ENCODE results near the gene MYLK. TPM values are rescaled to one million over a fixed set of nuclear protein-coding genes. Genes with fewer than 3 reads are reported as not detected.
A peak's percentile ranks its signal among the peaks of the same experiment; 100 is the strongest.

MYLK gene
- total RNA-seq, 2 experiments from 2014 or later: 0.06 to 0.15 TPM

- Mint-ChIP-seq H3K36me3 (ENCODE audit: low read depth) (no peaks in the 10 kb centered on the region), H3K4me1 (peaks cover 1% of the 10 kb centered on the region), H3K4me3 (no peak overlapping the region), H3K9me3 (no peaks in the 10 kb centered on the region), H3K27ac (no peak overlapping the region), H3K27me3 (no peaks in the 10 kb centered on the region)
- POLR2A ChIA-PET: no interaction called here
- CTCF ChIA-PET: no interaction called here
- DNase-seq: no peak
Measured at GRCh38 chr3:123632161-123632655, 251.9 kb downstream of the MYLK start.

DNA sequence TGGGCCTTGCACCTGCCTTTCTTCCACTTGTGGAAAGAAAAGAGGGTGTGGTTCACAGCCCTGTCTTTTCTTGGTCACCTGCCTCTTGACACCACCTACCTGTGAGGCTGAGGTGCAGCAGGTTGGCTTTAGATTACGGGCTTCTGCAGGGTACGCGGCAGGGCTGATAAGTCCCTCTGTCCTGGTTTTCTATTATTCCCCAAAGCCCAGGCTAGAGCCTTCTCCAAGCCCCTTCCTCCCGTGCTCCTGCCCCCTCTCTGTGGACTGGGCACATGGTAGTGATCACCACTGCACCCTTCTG, 254.4 kb downstream of the MYLK start:
- ChIA-PET CTCF (no interaction called here), POLR2A (no interaction called here)
- no peaks in the 10 kb centered on the region for H3K27me3 Mint-ChIP-seq
- DNase-seq: no peak
- no peaks in the 10 kb centered on the region for H3K9me3 Mint-ChIP-seq
- peaks cover 1% of the 10 kb centered on the region for H3K4me1 Mint-ChIP-seq
- no peak overlapping the region for H3K27ac Mint-ChIP-seq
- no peak overlapping the region for H3K4me3 Mint-ChIP-seq
- H3K36me3 Mint-ChIP-seq (ENCODE audit: low read depth): no peaks in the 10 kb centered on the region

DNA sequence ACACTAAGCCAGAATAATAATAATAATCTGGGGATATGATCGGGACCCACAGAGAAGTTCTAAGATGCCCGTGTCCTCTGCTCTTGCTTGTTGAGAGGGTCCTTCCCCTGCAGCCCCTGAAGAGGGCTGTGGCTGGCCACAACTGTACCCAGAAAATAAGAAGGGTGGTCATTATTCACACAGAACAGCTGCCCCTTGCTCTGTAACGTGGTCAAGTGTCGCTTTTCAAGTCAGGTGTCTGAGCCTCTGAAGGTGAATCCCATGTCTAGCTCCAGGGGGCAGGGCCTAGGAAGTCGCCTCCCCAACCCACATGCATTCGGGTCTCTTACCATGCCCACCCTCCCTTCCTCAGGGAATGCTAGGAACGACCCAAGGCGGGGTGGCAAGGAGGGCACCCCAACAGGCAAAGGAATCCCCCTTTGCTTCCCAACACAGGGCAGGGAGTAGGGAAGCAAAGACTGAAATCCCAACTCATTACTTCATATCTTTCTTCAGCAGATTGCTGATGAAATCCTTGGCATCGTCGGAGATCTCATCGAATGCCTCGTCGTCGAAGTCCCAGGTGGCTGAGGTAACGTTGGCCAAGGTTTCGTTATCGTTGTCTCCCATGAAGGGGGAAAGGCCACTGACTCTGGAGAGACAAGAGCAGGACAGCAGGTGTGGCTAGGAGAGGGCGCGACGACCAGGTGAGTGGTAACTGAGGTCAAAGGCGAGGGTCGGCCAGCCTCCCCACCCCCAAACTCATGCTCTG, 255.0 kb downstream of the MYLK start:
- Mint-ChIP-seq H3K36me3 (ENCODE audit: low read depth) (no peaks in the 10 kb centered on the region), H3K27ac (no peak overlapping the region), H3K4me1 (no peaks in the 10 kb centered on the region), H3K27me3 (no peaks in the 10 kb centered on the region), H3K9me3 (no peaks in the 10 kb centered on the region), H3K4me3 (no peak overlapping the region)
- CTCF ChIA-PET: no interaction called here
- POLR2A ChIA-PET: no interaction called here
- DNase-seq: no peak

- CTCF ChIA-PET: no interaction called here
- Mint-ChIP-seq H3K4me3 (no peak overlapping the region), H3K36me3 (ENCODE audit: low read depth) (no peaks in the 10 kb centered on the region), H3K27ac (peak overlapping the region; percentile 46), H3K27me3 (no peaks in the 10 kb centered on the region), H3K4me1 (no peaks in the 10 kb centered on the region), H3K9me3 (no peaks in the 10 kb centered on the region)
- POLR2A ChIA-PET: no interaction called here
- DNase-seq: no peak
Measured at GRCh38 chr3:123627673-123628670, 256.2 kb downstream of the MYLK start.

- Mint-ChIP-seq H3K4me3 (no peak overlapping the region), H3K27ac (no peak overlapping the region), H3K27me3 (no peaks in the 10 kb centered on the region), H3K4me1 (no peaks in the 10 kb centered on the region), H3K9me3 (no peaks in the 10 kb centered on the region), H3K36me3 (ENCODE audit: low read depth) (no peaks in the 10 kb centered on the region)
- DNase-seq: no peak
- POLR2A ChIA-PET: no interaction called here
- CTCF ChIA-PET: no interaction called here
Measured at GRCh38 chr3:123626881-123627280, 257.3 kb downstream of the MYLK start.

DNA sequence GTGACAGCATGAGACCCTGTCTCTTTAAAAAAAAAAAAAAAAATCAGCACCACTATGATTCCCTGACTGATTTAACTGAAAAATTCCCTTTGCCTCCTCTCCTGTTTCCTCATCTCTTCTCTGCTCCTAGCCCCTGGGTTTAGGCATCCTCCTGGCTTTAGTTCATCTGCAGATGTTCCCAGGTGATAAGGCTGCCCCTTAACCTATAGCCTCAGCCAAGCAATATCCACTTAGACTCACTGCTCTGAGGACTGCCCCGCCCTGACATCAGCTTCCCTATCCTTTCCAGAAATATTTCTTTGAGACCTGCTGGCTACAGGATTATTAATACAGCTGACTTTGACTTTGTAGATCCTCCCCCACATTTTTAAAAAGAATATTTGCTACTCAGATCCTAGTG, 259.8 kb downstream of the MYLK start:
- Mint-ChIP-seq H3K4me3 (no peak overlapping the region), H3K36me3 (ENCODE audit: low read depth) (no peaks in the 10 kb centered on the region), H3K27ac (no peak overlapping the region), H3K4me1 (no peaks in the 10 kb centered on the region), H3K9me3 (no peaks in the 10 kb centered on the region), H3K27me3 (no peaks in the 10 kb centered on the region)
- POLR2A ChIA-PET: no interaction called here
- CTCF ChIA-PET: no interaction called here
- no peak for DNase-seq

GRCh38 chr3:123623346-123623880, 260.7 kb downstream of the MYLK start:
- Mint-ChIP-seq H3K36me3 (ENCODE audit: low read depth) (no peaks in the 10 kb centered on the region), H3K4me3 (no peak overlapping the region), H3K4me1 (no peaks in the 10 kb centered on the region), H3K9me3 (no peaks in the 10 kb centered on the region), H3K27me3 (no peaks in the 10 kb centered on the region), H3K27ac (no peak overlapping the region)
- ChIA-PET POLR2A (no interaction called here), CTCF (no interaction called here)
- no peak for DNase-seq

DNA sequence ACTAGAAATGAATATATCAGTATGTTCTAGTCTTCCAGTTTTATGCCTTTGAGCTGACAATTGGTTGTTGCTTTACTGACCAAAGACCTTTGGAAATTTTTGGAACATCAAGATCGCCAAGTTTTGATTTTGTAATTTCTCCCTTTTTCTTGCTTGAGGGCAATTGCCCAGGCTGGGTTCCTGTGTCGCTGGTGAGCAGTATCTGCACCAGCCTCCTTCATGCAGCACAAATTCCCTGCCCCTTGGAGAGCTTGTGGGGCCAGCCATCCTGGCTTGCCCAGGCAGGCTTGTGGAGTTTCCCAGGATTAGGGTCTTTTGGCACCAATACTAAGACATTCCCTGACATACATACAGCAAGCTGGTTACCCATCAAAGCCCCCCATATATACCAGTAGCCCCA, 261.4 kb downstream of the MYLK start:
- Mint-ChIP-seq H3K36me3 (ENCODE audit: low read depth) (no peaks in the 10 kb centered on the region), H3K9me3 (no peaks in the 10 kb centered on the region), H3K27ac (no peak overlapping the region), H3K4me1 (no peaks in the 10 kb centered on the region), H3K4me3 (no peak overlapping the region), H3K27me3 (no peaks in the 10 kb centered on the region)
- no peak for DNase-seq
- POLR2A ChIA-PET: no interaction called here
- CTCF ChIA-PET: no interaction called here

- Mint-ChIP-seq H3K27me3 (no peaks in the 10 kb centered on the region), H3K4me1 (no peaks in the 10 kb centered on the region), H3K27ac (no peak overlapping the region), H3K36me3 (ENCODE audit: low read depth) (no peaks in the 10 kb centered on the region), H3K4me3 (no peak overlapping the region), H3K9me3 (no peaks in the 10 kb centered on the region)
- ChIA-PET POLR2A (no interaction called here), CTCF (no interaction called here)
- no peak for DNase-seq
Measured at GRCh38 chr3:123621850-123622189, 262.3 kb downstream of the MYLK start.

- Mint-ChIP-seq H3K4me1 (no peaks in the 10 kb centered on the region), H3K27me3 (no peaks in the 10 kb centered on the region), H3K9me3 (no peaks in the 10 kb centered on the region), H3K27ac (no peak overlapping the region), H3K36me3 (ENCODE audit: low read depth) (no peaks in the 10 kb centered on the region), H3K4me3 (no peak overlapping the region)
- ChIA-PET POLR2A (no interaction called here), CTCF (interaction anchor here (0.6 kb wide), 1 partner anchor 214 kb away, joined by 5 read pairs; no protein-coding TSS in a partner anchor)
- no peak for DNase-seq
Measured at GRCh38 chr3:123621186-123621849, 262.8 kb downstream of the MYLK start.

DNA sequence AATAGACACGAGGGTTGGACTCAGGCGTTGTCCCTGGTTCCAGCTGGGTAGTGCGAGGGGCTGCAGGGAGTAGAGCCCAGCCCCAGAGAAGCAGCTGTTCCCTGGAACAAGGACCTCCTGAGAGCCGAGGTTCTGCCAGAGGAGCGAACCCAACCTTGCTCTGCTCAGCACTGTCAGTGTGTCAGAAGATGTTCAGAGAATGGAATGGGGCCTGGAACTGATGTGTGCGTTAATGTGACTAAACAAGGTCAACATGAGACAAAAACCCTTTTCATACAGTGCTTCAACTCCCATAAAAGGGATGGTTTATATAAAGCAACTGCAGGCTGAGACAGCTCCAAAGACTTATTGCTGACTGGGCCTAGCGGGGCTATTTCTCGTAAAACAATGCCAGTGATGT, 263.8 kb downstream of the MYLK start:
- H3K27me3 Mint-ChIP-seq: no peaks in the 10 kb centered on the region
- ChIA-PET POLR2A (no interaction called here), CTCF (no interaction called here)

DNA sequence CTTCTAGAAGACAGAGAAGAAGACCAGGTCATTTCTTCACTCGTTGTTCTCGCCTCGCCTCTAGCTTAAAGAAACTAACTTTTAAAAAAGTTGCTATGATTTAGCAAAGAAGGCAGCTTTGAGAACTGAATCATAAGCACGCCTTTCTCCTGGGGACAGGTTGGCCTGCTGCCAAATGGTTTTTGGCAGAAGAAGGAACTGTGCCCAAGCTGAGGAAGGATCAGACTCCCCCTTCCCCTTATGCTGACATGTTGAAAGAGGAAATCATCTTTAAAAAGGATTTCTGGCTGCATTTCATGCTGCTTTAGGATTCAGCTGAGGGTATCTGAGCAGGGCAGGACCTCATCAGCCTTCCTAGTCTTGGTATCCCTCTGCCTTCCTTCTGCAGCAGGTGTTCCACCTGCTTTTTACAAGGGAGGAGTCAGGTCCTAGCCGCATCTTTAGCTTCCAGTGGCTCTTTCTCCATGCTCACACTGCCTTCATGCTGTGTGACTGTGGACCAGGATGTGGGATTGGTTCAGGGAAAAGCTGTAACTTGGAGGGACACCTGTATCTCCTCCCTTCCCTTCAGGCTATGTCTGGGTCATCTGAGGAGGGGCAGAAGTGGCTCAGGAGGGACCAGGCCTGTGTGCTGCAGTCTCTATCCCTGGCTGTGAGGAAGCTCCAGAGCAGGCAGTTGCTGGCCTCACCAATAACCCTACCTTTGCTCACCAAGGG, 265.2 kb downstream of the MYLK start:
- ChIA-PET CTCF (no interaction called here), POLR2A (no interaction called here)
- Mint-ChIP-seq H3K4me1 (no peaks in the 10 kb centered on the region), H3K36me3 (ENCODE audit: low read depth) (no peaks in the 10 kb centered on the region), H3K27me3 (no peaks in the 10 kb centered on the region), H3K4me3 (no peak overlapping the region), H3K27ac (no peak overlapping the region), H3K9me3 (no peaks in the 10 kb centered on the region)
- no peak for DNase-seq

More for the DNA sequence above, 263.8 kb downstream of the MYLK start:
- no peak overlapping the region for H3K27ac Mint-ChIP-seq
- no peaks in the 10 kb centered on the region for H3K4me1 Mint-ChIP-seq
- no peak for DNase-seq
- no peaks in the 10 kb centered on the region for H3K9me3 Mint-ChIP-seq
- H3K36me3 Mint-ChIP-seq (ENCODE audit: low read depth): no peaks in the 10 kb centered on the region
- no peak overlapping the region for H3K4me3 Mint-ChIP-seq

Data from activated CD4-positive, alpha-beta T cell treated with anti-CD3 and anti-CD28 coated beads, Interleukin-2, amount 10 ng/mL, durations not matched to agents 7 days and 5 days (primary cell).